Measurements from ENCODE around the gene HBP1. TPM values are rescaled to one million over a fixed set of nuclear protein-coding genes. Genes with fewer than 3 reads are reported as not detected.

HBP1 gene
- total and polyA plus RNA-seq, 2 experiments from 2014 or later, result 36.0 to 52.8 TPM

DNA sequence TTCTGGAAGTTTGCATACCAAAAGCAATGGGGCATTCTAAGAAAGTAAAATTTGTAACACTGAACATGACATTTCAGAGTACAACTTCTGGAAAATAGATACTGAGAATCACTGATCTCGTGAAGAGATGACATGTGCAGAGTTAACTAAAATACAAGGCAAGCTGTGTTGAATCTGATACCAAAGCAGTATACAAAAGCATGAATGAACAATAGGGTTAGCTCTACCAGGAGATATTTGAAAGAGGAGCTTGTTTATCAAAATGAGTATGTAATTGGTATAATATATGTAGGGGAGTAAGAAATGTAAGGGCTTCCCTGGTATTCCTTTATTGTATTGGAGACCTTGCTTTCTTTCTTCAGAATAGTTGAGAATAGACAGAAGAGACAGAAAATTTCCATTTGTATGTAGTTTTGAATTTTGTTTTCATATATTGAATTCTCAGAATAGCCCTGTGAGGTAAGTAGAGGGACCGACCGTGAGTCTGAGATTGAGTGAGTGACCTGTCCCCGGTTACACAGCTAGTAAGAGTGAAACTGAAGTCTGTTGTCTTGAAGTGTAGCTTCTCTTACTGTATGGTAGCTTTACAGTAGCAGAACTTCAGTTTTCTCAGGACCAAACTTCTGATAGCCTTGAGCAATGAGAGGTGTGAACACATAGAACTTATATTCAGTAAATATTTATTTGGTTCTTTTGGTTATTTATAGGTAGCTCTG lies 5.0 kb downstream of the HBP1 start (continued):
- TF ChIP-seq ZNF462 (CRISPR knock-in tag; IDR thresholded peaks at IDR 0.05), result no peak
- TF ChIP-seq, protein P1, sequence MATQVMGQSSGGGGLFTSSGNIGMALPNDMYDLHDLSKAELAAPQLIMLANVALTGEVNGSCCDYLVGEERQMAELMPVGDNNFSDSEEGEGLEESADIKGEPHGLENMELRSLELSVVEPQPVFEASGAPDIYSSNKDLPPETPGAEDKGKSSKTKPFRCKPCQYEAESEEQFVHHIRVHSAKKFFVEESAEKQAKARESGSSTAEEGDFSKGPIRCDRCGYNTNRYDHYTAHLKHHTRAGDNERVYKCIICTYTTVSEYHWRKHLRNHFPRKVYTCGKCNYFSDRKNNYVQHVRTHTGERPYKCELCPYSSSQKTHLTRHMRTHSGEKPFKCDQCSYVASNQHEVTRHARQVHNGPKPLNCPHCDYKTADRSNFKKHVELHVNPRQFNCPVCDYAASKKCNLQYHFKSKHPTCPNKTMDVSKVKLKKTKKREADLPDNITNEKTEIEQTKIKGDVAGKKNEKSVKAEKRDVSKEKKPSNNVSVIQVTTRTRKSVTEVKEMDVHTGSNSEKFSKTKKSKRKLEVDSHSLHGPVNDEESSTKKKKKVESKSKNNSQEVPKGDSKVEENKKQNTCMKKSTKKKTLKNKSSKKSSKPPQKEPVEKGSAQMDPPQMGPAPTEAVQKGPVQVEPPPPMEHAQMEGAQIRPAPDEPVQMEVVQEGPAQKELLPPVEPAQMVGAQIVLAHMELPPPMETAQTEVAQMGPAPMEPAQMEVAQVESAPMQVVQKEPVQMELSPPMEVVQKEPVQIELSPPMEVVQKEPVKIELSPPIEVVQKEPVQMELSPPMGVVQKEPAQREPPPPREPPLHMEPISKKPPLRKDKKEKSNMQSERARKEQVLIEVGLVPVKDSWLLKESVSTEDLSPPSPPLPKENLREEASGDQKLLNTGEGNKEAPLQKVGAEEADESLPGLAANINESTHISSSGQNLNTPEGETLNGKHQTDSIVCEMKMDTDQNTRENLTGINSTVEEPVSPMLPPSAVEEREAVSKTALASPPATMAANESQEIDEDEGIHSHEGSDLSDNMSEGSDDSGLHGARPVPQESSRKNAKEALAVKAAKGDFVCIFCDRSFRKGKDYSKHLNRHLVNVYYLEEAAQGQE (IDR thresholded peaks at IDR 0.05; ENCODE audit: unreplicated experiment), result no peak
- TF ChIP-seq CTCF (conservative IDR thresholded peaks at IDR 0.05; ENCODE audit: low read depth in 2 of 2), result no peak
- TF ChIP-seq ZNF331 (CRISPR knock-in tag; IDR thresholded peaks at IDR 0.05; ENCODE audit: low read depth), result no peak
- TF ChIP-seq NANOG (IDR thresholded peaks at IDR 0.05; ENCODE audit: borderline replicate concordance), result no peak
- TF ChIP-seq POLR2AphosphoS5 (IDR thresholded peaks at IDR 0.05; ENCODE audit: low read depth), result no peak
- no peak for TF ChIP-seq CREB1 (CRISPR knock-in tag; IDR thresholded peaks at IDR 0.05; ENCODE audit: low read depth)
- TF ChIP-seq EZH2 (IDR thresholded peaks at IDR 0.05; ENCODE audit: low read depth, unreplicated experiment), result no peak
